ENCODE results near the gene TAOK3.
"Not testable (repeated sequence)": the region's sequence is repeated elsewhere in the genome, so short reads cannot be mapped to it uniquely, and the experiment has no call there.

Gene TAOK3

GRCh38 chr12:118299791-118300460 lies 72.8 kb downstream of the TAOK3 start:
- no peak for DNase-seq (ENCODE audit: low spot score)

- no peak for DNase-seq (ENCODE audit: low spot score)
These were observed 75.4 kb downstream of the TAOK3 start for GRCh38 chr12:118297284-118297683.

- no peak for DNase-seq (ENCODE audit: low spot score)
These were observed 79.9 kb downstream of the TAOK3 start for GRCh38 chr12:118292836-118293235.

- no peak for DNase-seq (ENCODE audit: low spot score)
These were observed 82.6 kb downstream of the TAOK3 start for GRCh38 chr12:118290130-118290529.

- DNase-seq (ENCODE audit: low spot score): no peak
These were observed 84.5 kb downstream of the TAOK3 start for GRCh38 chr12:118288174-118288573.

GRCh38 chr12:118287728-118288127 lies 85.0 kb downstream of the TAOK3 start:
- no peak for DNase-seq (ENCODE audit: low spot score)

GRCh38 chr12:118282767-118283166 lies 89.9 kb downstream of the TAOK3 start:
- no peak for DNase-seq (ENCODE audit: low spot score)

- DNase-seq (ENCODE audit: low spot score): not testable (repeated sequence)
These were observed 94.4 kb downstream of the TAOK3 start for GRCh38 chr12:118278288-118278687.

- no peak for DNase-seq (ENCODE audit: low spot score)
These were observed 98.6 kb downstream of the TAOK3 start for GRCh38 chr12:118274066-118274465.

- DNase-seq (ENCODE audit: low spot score): no peak
These were observed 100.8 kb downstream of the TAOK3 start for GRCh38 chr12:118271770-118272417.

- no peak for DNase-seq (ENCODE audit: low spot score)
These were observed 101.5 kb downstream of the TAOK3 start for GRCh38 chr12:118271183-118271582.

- no peak for DNase-seq (ENCODE audit: low spot score)
These were observed 102.9 kb downstream of the TAOK3 start for GRCh38 chr12:118269806-118270205.

GRCh38 chr12:118259079-118259478 lies 113.6 kb downstream of the TAOK3 start:
- no peak for DNase-seq (ENCODE audit: low spot score)

- no peak for DNase-seq (ENCODE audit: low spot score)
These were observed 116.4 kb downstream of the TAOK3 start for GRCh38 chr12:118256352-118256751.

GRCh38 chr12:118249547-118249946 lies 123.2 kb downstream of the TAOK3 start:
- DNase-seq (ENCODE audit: low spot score): no peak

GRCh38 chr12:118245886-118246285 lies 126.8 kb downstream of the TAOK3 start:
- not testable (repeated sequence) for DNase-seq (ENCODE audit: low spot score)

- DNase-seq (ENCODE audit: low spot score): no peak
These were observed 133.8 kb downstream of the TAOK3 start for GRCh38 chr12:118238888-118239287.

- DNase-seq (ENCODE audit: low spot score): no peak
These were observed 134.8 kb downstream of the TAOK3 start for GRCh38 chr12:118237908-118238307.

GRCh38 chr12:118237052-118237665 lies 135.5 kb downstream of the TAOK3 start:
- no peak for DNase-seq (ENCODE audit: low spot score)

GRCh38 chr12:118220702-118221101 lies 152.0 kb downstream of the TAOK3 start:
- no peak for DNase-seq (ENCODE audit: low spot score)

- DNase-seq (ENCODE audit: low spot score): no peak
These were observed 152.9 kb downstream of the TAOK3 start for GRCh38 chr12:118219772-118220171.

- DNase-seq (ENCODE audit: low spot score): no peak
These were observed 153.6 kb downstream of the TAOK3 start for GRCh38 chr12:118219106-118219505.

GRCh38 chr12:118213452-118213851 lies 159.3 kb downstream of the TAOK3 start:
- DNase-seq (ENCODE audit: low spot score): no peak

Data from HuH-7 (cell line).